ENCODE measurements around the gene IFT20. TPM values are rescaled to one million over a fixed set of nuclear protein-coding genes. Genes with fewer than 3 reads are reported as not detected.

The IFT20 gene
- total RNA-seq, 2 donors from 2014 or later, result 37.4 to 38.4 TPM

- H3K4me3 ChIP-seq, result peak overlapping the region; percentile 74
- DNase-seq (ENCODE audit: low spot score), result no peak
Measured at GRCh38 chr17:28317966-28318758, 17.1 kb downstream of the IFT20 start.

GRCh38 chr17:28317099-28317965 is 17.9 kb downstream of the IFT20 start:
- DNase-seq (ENCODE audit: low spot score) (no peak), ATAC-seq (ENCODE audit: insufficient number of reproducible peaks, low FRiP score, low read depth) (no peak)
- H3K4me3 ChIP-seq, result no peak overlapping the region

More at GRCh38 chr17:28317966-28318758, 17.1 kb downstream of the IFT20 start:
- no peak for ATAC-seq (ENCODE audit: insufficient number of reproducible peaks, low FRiP score, low read depth)
- Histone ChIP-seq H3K9me3 (no peaks in the 10 kb centered on the region), H3K4me1 (ENCODE audit: control insufficient read depth in 1 of 2, low read depth in 2 of 2) (peaks cover 9 to 14% of the 10 kb centered on the region in 2 donors), H3K36me3 (no peaks in the 10 kb centered on the region), H3K27me3 (replicated peaks; ENCODE audit: insufficient read depth) (no peaks in the 10 kb centered on the region), H3K27ac (no peak overlapping the region)
- no peak for TF ChIP-seq CTCF (IDR thresholded peaks at IDR 0.05)

DNA sequence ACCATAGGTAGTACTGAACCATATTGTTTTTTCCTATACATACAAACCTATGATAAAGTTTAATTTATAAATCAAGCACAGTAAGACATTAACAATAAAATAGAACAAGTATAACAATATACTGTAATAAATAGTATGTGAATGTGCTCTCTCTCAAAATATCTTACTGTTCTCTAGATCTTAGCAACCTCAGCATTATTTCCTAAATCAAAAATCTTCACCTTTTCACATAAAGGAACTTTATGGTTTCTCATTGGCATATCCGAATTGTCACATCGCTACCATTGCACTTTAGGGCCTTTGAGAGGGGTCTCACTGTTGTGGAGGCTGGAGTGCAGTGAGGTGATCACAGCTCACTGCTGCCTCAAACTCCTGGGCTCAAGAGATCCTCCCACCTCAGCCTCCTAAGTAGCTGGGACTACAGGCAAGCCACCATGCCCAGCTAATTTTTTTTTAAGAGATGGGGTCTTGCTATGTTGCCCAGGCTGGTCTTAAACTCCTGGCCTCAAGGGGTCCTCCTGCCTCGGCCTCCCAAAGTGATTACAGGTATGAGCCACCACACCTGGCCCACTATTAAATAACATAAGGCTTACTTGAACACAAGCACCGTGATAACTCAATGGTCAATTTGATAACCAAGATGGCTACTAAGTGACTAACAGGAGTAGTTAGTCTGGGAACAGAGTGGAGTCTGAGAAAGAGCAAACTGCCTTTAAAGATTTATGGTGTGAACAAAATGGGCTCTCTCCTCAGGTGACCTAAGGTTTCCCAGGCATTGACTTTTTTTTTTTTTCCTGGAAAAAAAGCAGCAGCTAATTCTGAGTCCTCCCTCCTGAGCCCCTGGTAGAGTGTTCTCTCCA is 19.2 kb downstream of the IFT20 start:
- no peak for DNase-seq (ENCODE audit: low spot score)

More at GRCh38 chr17:28317099-28317965, 17.9 kb downstream of the IFT20 start:
- peaks cover 9 to 14% of the 10 kb centered on the region in 2 donors for H3K4me1 ChIP-seq (ENCODE audit: control insufficient read depth in 1 of 2, low read depth in 2 of 2)
- TF ChIP-seq CTCF (IDR thresholded peaks at IDR 0.05), result no peak
- no peaks in the 10 kb centered on the region for H3K9me3 ChIP-seq
- no peaks in the 10 kb centered on the region for H3K27me3 ChIP-seq (replicated peaks; ENCODE audit: insufficient read depth)
- no peak overlapping the region for H3K27ac ChIP-seq
- H3K36me3 ChIP-seq, result no peaks in the 10 kb centered on the region

DNA sequence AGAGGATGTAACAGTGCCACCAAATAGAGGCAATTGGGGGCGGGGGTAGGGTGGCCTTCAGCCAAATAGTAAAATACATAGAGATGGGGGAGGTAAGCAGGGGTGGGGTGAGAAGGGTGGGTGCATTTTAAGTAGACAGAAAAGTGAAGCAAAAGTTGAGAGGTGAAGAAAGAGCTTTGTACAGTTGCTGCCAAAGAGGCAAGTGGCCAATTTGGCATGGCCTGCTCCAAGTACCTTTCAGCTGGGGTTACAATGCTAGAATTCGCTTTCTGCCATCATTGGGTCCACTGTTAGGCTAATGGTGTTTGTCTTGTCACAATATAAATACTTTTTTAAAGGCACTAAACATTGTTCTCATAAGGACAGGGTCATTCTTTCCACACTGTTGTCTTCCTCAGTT is 21.4 kb downstream of the IFT20 start:
- no peak overlapping the region for H3K4me3 ChIP-seq
- ATAC-seq (ENCODE audit: insufficient number of reproducible peaks, low FRiP score, low read depth) (no peak), DNase-seq (ENCODE audit: low spot score) (no peak)
- H3K27ac ChIP-seq, result no peak overlapping the region
- peaks cover 4 to 9% of the 10 kb centered on the region in 2 donors for H3K4me1 ChIP-seq (ENCODE audit: control insufficient read depth in 1 of 2, low read depth in 2 of 2)
- no peaks in the 10 kb centered on the region for H3K27me3 ChIP-seq (replicated peaks; ENCODE audit: insufficient read depth)
- no peak for TF ChIP-seq CTCF (IDR thresholded peaks at IDR 0.05)
- H3K36me3 ChIP-seq, result no peaks in the 10 kb centered on the region
- no peaks in the 10 kb centered on the region for H3K9me3 ChIP-seq

More for the DNA sequence above, 19.2 kb downstream of the IFT20 start:
- H3K4me3 ChIP-seq, result no peak overlapping the region
- H3K27me3 ChIP-seq (replicated peaks; ENCODE audit: insufficient read depth), result no peaks in the 10 kb centered on the region
- peaks cover 9 to 14% of the 10 kb centered on the region in 2 donors for H3K4me1 ChIP-seq (ENCODE audit: control insufficient read depth in 1 of 2, low read depth in 2 of 2)
- no peaks in the 10 kb centered on the region for H3K9me3 ChIP-seq
- no peaks in the 10 kb centered on the region for H3K36me3 ChIP-seq
- ATAC-seq (ENCODE audit: insufficient number of reproducible peaks, low FRiP score, low read depth), result no peak
- H3K27ac ChIP-seq, result no peak overlapping the region
- no peak for TF ChIP-seq CTCF (IDR thresholded peaks at IDR 0.05)

Data from thoracic aorta (tissue), 2 donors.